SK-N-SH treated with all-trans-retinoic acid at 6 μM for 48 hours (cell line): ENCODE measurements around the gene CACHD1.

Source experiments
- ARNTL ChIP-seq: fragments of 450-650 bp; formaldehyde crosslinking; IDR thresholded peaks from 2 replicates; pipeline ENCODE4 v1.5.0; 2020; ENCODE audit warnings: low read depth, mild to moderate bottlenecking, moderate library complexity, borderline replicate concordance
- BACH2 ChIP-seq: fragments of 250-450 bp; sonication (Bioruptor Pico); IDR thresholded peaks from 2 replicates; pipeline ENCODE4 v1.9.0; 2021; ENCODE audit warnings: mild to moderate bottlenecking, borderline replicate concordance
- RARB ChIP-seq: fragments of 250-450 bp; sonication (Bioruptor Pico); IDR thresholded peaks from 2 replicates; pipeline ENCODE4 v1.8.0; 2021; ENCODE audit warnings: mild to moderate bottlenecking, moderate library complexity
- SNAI2 ChIP-seq: fragments of 250-450 bp; sonication (Bioruptor Pico); IDR thresholded peaks from 2 replicates; pipeline ENCODE4 v1.5.0; 2020; ENCODE audit warnings: mild to moderate bottlenecking, moderate library complexity
- TOX ChIP-seq: fragments of 250-450 bp; sonication (Bioruptor Pico); IDR thresholded peaks from 2 replicates; pipeline ENCODE4 v1.8.0; 2021; ENCODE audit warnings: mild to moderate bottlenecking, moderate library complexity, borderline replicate concordance
- ZC3H10 ChIP-seq: fragments of 250-450 bp; sonication (Bioruptor Pico); IDR thresholded peaks from 2 replicates; pipeline ENCODE4 v1.5.1; 2021; ENCODE audit warnings: mild to moderate bottlenecking, moderate library complexity
- ZFP30 ChIP-seq: fragments of 450-650 bp; formaldehyde crosslinking; IDR thresholded peaks from 2 replicates; pipeline ENCODE4 v1.5.0; 2022; ENCODE audit warnings: mild to moderate bottlenecking, moderate library complexity
- ZNF565 ChIP-seq: fragments of 450-650 bp; formaldehyde crosslinking; conservative IDR thresholded peaks from 2 replicates; pipeline ENCODE4 v1.5.0; 2020; ENCODE audit warnings: low read depth, mild to moderate bottlenecking, moderate library complexity
- ZNF70 ChIP-seq: fragments of 450-650 bp; formaldehyde crosslinking; IDR thresholded peaks from 2 replicates; pipeline ENCODE4 v1.5.0; 2020; ENCODE audit warnings: mild to moderate bottlenecking, moderate library complexity
- ZNF8 ChIP-seq: fragments of 450-650 bp; formaldehyde crosslinking; IDR thresholded peaks from 2 replicates; pipeline ENCODE4 v1.5.0; 2020; ENCODE audit warnings: mild to moderate bottlenecking, moderate library complexity
- TF ChIP-seq, protein P1 (sequence below): fragments of 250-450 bp; sonication (Bioruptor Pico); IDR thresholded peaks from 2 replicates; pipeline ENCODE4 v1.8.0; 2020; ENCODE audit warnings: mild to moderate bottlenecking, moderate library complexity, borderline replicate concordance

DNA sequence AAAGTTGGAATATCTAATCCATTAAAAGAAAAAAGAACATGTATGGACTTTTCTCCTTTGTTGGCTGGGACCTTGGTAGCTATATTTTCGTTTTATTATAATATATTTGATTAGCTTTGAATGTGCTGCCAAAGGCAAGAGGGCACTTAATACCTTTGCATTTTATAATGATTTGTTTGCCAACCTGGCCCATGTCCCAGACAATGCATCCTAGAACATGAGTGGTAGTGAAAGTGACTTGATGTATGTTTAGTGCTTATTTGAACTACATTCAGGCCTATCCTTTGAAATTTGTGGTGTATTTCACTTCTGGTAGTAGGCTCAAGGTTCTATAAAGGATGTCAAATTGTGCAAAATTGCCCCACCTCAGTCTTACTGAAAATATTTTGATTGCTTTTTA is 25.9 kb downstream of the CACHD1 start:
- no peak for TF ChIP-seq RARB
- TF ChIP-seq ZNF70 (CRISPR knock-in tag), result no peak
- no peak for TF ChIP-seq SNAI2
- TF ChIP-seq BACH2 (CRISPR knock-in tag), result no peak
- no peak for TF ChIP-seq ZFP30 (CRISPR knock-in tag)
- TF ChIP-seq, protein P1, sequence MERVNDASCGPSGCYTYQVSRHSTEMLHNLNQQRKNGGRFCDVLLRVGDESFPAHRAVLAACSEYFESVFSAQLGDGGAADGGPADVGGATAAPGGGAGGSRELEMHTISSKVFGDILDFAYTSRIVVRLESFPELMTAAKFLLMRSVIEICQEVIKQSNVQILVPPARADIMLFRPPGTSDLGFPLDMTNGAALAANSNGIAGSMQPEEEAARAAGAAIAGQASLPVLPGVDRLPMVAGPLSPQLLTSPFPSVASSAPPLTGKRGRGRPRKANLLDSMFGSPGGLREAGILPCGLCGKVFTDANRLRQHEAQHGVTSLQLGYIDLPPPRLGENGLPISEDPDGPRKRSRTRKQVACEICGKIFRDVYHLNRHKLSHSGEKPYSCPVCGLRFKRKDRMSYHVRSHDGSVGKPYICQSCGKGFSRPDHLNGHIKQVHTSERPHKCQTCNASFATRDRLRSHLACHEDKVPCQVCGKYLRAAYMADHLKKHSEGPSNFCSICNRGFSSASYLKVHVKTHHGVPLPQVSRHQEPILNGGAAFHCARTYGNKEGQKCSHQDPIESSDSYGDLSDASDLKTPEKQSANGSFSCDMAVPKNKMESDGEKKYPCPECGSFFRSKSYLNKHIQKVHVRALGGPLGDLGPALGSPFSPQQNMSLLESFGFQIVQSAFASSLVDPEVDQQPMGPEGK (CRISPR knock-in tag), result no peak
- TF ChIP-seq ZNF565 (CRISPR knock-in tag), result no peak
- TF ChIP-seq ZNF8 (CRISPR knock-in tag), result no peak
- TF ChIP-seq ARNTL, result no peak
- TF ChIP-seq TOX (CRISPR knock-in tag), result no peak
- TF ChIP-seq ZC3H10 (CRISPR knock-in tag), result no peak
